GM19351 (cell line): ENCODE results near the gene PSMB11.
"Not testable (repeated sequence)": the region's sequence is repeated elsewhere in the genome, so short reads cannot be mapped to it uniquely, and the experiment has no call there.

Experiments
- ATAC-seq: cut with Tn5 transposase; IDR thresholded peaks from one replicate; pipeline ENCODE4 v1.9.1; 2021; ENCODE audit warnings: mild to moderate bottlenecking, moderate library complexity; ENCODE audit not compliant: unreplicated experiment

PSMB11 gene, protein sequence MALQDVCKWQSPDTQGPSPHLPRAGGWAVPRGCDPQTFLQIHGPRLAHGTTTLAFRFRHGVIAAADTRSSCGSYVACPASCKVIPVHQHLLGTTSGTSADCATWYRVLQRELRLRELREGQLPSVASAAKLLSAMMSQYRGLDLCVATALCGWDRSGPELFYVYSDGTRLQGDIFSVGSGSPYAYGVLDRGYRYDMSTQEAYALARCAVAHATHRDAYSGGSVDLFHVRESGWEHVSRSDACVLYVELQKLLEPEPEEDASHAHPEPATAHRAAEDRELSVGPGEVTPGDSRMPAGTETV

DNA sequence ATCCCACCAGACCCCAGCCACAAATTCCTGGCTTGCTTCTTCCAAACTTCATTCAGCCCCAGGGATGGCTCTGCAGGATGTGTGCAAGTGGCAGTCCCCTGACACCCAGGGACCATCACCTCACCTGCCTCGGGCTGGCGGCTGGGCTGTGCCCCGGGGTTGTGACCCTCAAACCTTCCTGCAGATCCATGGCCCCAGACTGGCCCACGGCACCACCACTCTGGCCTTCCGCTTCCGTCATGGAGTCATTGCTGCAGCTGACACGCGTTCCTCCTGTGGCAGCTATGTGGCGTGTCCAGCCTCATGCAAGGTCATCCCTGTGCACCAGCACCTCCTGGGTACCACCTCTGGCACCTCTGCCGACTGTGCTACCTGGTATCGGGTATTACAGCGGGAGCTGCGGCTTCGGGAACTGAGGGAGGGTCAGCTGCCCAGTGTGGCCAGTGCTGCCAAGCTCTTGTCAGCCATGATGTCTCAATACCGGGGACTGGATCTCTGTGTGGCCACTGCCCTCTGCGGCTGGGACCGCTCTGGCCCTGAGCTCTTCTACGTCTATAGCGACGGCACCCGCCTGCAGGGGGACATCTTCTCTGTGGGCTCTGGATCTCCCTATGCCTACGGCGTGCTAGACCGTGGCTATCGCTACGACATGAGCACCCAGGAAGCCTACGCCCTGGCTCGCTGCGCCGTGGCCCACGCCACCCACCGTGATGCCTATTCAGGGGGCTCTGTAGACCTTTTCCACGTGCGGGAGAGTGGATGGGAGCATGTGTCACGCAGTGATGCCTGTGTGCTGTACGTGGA, at the start of gene PSMB11:
Gene PSMB11 (plus strand): TSS at position 51 of the 804 bp plus-strand sequence. CDS start 14 bp downstream, at position 65.
- ATAC-seq = no peak

DNA sequence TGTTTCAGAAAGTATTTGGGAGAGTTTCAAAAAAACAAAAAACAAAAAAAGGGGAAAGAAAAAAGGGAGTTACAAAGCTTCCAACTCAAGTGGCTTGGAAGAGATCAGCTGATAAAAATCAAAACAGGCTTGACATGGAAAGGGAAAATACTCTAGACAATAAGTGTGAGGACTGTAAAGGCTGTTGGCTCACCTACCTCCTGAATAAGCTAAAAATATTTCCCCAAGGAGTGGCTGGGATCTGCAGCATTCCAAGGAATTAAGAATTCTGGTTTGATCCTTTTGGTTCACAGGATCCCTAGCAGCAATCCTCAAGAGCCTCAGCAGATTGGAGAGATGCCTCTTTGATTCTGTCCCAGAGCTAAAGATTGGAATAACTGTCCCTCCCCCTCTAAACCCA, 48.5 kb upstream of the PSMB11 start:
- no peak for ATAC-seq

GRCh38 chr14:22994762-22995275, 47.2 kb upstream of the PSMB11 start:
- ATAC-seq = no peak

DNA sequence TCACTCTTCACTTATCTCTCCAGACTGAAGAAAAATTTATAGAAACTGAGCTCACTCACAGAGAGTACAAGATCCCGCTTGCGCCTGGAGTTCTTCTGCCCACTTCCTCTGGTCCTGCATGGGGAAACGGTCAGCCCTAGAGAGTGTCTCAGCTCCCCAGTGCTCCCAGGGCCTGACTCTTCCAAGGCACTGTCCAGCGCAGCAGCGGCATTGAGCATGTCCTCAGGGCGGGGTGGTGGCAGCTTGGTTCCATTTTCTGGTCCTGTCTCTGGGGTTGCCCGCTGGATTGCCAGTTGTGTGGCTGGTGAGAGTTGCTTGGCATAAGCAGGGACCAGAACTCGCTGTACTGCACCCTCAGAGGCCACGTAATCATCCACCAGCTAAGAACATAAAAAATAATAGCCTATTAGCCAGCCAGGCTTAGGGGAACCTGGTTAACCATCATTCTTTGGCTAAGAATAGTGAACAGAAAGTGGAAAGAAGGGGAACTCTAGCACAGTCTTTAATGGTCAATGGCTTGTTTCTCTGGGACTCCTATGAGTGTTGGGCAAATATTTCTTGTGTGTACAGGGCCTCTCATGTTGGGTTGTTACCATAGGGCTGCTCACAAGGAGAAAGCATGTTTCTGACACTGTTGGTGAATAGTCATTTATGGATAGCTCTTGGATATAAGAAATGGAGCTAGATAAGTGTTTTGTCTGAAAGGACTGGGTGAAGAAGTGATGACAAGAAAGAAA, 46.0 kb upstream of the PSMB11 start:
- ATAC-seq = no peak

DNA sequence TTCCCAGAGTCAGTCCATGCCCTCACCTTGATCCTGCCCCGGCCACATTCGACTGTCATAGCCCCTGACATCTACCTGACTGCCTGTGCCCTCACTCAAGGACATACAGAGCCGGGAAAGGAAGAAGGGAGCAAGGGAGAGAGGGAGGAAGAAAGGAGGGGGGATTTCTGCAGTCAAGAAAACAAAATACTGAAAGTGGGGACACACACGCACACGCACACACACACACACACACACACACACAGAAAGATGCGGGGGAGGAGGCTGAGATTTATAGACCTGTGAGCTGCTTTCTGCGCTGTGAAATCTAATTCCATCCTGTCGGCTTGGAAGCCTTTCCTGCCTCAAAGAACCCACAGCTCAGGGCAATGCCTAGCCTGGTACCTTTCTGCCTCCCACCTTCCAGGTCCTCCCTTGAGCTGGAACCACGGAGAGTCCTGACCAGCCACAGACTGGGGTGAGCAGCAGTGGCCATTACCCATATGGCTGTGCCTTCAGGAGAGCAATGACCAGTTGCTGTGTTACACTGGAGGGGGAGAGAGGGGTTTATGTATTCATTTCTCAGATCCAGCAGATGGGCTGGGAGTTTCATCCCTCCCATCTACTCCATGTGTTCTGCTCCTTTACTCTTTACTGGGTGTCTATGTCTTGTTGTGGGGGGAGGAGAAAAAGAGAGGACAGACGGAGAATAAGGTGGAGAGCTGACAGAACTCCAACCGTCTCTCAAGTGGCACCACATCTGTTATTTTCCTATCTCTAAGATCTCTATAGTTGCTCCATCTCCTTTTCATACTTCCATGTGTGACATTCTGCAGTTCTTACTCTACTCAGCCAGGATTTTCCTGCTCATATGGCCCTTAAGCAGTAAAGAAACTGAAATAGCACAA, 45.0 kb upstream of the PSMB11 start:
- ATAC-seq = no peak

GRCh38 chr14:22997676-22998323, 44.2 kb upstream of the PSMB11 start:
- ATAC-seq = no peak

DNA sequence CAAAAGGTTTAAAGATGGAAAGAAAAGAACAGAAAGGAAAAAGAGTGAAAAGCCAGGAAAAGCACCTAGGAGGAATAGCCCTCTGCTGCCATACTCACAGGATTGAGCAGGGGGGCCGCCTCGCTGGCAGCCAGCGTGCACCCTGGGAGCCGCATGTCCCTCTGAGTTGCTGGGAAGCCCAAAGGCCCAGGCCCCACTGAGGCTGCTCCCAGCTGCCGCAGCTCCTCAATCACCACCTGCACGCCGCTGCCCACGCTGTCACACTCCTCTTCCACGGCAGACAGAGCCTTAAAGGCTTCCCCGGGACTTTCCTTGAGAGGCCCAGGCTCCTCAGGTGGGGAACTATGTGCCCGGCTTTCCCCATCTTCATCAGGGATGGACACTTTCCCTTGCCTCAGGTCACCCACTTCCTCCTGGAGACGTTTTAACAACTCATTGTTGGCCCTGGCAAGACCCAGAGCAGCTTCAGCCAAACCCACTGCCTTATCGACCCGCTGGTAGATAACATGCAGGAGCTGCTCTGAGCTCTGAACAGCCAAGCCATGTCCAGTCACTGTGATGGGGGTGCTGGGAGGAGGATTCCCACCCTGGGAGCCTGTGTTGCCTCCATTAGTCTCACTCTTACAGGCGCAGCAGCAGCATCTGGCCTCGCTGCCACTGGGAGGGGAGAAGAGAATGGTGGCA, 43.5 kb upstream of the PSMB11 start:
- no peak for ATAC-seq

- no peak for ATAC-seq
These were observed 41.2 kb upstream of the PSMB11 start for GRCh38 chr14:23000860-23001259.

DNA sequence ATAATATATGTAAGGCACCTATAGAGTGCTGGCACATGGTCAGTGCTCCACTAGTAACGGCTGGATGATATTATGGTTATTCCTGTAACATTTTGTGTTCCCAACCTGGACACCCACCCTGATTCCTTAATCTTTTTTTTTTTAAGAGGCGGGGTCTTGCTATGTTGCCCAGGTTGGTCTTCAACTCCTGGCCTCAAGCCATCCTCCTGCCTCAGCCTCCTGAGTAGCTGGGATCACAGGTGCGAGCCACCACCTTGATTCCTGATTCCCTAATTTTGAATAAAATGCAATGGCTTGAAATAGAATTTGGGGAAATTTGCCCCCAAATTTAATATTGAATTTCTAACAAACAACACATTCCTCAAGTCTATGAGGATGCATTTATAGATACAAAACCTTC, 39.4 kb upstream of the PSMB11 start:
- no peak for ATAC-seq

GRCh38 chr14:23004274-23004673, 37.7 kb upstream of the PSMB11 start:
- ATAC-seq = not testable (repeated sequence)

DNA sequence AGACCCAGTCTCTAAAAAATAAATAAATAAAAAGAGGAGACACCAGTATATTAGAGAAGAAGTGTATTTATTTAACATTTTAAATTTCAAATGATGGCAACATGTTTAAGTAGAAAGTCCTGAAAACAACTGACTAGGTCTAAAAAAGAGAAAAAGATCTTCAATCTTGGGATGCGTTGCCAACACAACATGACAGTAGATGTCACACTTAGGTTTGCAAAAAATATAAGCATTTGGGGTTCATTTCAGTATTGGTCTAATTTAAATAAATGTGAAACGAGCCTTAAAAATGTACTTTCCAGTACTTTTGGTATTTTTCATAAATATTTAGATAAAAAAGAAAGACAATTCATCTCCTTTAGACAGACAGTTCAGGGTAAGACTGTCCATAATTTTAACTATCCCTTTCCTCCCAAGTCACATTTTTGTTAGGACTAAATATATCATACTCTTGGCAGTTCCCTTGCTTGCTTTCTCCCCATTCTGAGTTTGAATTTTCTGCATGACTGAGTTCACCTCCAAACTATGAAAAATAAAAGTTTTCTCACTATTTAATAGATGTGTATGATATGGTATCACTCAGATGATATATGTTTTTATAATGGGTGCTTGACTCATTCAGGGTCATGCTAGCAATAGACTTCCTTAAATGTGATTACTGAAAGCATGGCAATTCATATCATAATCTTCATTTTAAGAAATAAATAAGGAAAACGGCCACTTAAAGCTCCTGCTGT, 36.4 kb upstream of the PSMB11 start:
- ATAC-seq = no peak

DNA sequence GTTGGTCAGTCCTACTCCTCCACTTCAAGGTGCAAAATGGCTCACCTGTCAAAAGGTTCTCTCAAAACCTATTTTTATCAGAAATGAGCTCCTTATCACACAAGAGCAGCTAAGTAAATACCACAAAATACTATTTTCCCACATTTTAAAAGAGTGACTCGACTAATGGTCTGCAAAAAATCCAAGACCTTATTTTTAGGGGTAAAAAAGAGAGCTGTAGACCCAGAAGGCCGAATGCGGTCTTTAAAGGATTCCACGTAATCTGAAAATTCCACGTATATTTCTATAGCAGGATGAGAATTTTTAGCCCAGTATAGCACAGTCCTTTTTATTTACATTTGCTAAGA, 35.9 kb upstream of the PSMB11 start:
- ATAC-seq = no peak

DNA sequence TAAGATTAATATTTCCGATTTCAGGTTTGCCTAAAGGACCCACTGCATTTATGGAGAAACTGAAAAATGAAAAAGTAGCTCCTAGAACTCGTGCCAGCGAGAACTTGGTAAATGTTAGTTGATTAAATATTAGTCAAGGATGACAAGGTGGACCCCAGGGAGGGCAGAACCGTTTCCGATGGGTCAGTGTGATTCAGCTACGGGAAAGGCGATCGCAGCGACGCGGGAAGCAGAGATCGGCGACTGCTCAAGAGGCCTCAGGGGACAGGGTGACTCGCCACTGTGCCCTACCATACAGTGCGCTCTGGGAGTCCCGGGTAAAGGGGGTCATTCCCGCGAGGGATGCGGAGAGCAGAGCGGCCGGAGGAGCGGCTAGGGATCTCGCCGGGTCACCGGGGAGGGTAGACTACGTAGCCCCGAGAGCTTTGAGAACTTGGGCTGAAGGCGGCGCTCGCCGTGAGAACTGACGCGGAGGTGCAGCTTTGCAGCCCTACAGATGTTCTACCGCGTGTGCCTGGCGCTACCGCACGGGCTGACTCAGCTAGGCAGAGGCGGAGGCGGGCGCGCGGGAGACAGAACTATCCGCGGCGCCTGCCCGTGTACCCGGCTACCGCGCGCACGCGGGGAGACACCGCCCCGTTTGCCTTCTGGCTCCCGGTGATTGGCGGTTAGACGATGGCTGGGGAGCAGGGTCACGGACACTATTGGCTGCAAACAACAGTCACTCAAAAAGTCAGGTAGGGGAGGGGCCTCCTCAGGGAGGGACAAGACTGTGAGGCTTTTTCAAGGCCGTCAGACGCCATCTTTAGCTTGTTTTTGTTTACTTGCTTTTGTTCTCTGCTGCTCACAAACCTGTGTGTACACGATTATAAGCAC, 35.2 kb upstream of the PSMB11 start:
- ATAC-seq = peak; percentile 96

GRCh38 chr14:23008831-23009230, 33.2 kb upstream of the PSMB11 start:
- ATAC-seq = no peak

DNA sequence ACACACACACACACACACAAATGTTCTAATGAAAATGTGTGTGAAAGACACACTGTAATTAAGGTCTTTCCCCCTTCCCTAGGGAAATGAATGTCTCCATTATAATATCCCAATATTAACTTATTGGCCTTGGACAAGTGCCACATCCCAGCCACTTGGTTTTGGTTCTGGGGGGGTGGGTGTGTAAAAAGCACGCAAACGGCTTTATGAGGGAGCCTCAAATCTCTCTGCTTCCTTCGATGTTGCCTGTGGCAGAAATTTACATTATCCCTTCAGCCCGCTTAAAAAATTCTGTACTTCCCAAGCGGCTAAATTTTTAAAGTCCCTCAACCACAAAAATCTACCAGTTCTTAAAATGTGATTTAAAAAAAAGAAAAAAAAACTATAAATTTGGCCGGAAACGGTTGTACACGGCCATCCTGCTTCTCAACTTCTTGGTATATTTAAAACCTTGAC, 32.5 kb upstream of the PSMB11 start:
- ATAC-seq = no peak

DNA sequence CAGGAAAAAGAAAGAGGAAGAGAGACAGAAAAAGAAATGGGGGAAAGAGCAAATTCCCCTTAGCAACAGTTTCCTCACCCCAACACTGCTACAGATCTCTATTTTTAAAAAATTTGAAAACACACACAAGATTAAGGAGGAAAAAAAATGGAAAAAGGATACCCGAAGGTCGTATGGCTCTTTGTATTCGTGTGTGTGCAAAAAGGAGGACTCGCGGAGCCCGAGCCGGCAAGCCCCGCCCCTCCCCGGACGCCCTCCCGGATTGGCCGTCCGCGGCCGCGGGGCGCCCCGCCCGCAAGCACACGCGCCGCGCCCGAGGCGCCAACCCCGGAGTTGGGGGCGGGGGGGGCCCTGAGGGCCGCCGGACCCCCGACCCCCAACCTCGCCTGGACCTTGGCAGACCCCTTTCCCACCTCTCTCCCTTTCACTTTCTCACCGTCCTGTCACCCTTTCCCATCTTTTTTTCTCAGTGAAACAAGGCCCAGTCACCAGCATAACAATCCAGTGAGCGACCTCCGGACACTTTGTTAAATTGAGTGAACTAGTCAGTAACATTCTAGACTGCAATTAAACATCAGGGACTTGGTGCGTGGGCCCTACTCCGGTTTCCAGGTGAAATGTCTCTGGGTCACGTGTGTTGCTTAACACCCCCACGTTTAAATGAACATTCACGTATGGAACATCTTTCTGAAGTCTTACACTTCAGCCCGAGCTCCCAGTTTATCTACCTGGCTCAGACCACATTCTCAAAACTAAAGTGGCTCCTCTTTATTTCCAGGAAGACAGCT, 31.9 kb upstream of the PSMB11 start, which contains the start of gene C14orf93:
Gene C14orf93 (minus strand): TSS at position 205 of the 788 bp plus-strand sequence. CDS start 11,120 bp downstream, outside the sequence.
- peak; percentile 32 for ATAC-seq
